Naive B cell (primary cell): Measurements from ENCODE around the gene IL1RAPL1. TPM values are rescaled to one million over a fixed set of nuclear protein-coding genes. Genes with fewer than 3 reads are reported as not detected.

Experiments used
- ATAC-seq, 2 donors: fragments of 150-1000 bp; cut with Tn5 transposase; 2 replicates each; pipeline ENCODE4 v1.10.0; 2021; ENCODE audit warnings: low read depth in 2 of 2, mild to moderate bottlenecking in 2 of 2, moderate library complexity in 2 of 2
- DNase-seq: peaks from one replicate; pipeline ENCODE4 v3.0.0; 2022
- H3K27ac Mint-ChIP-seq, 6 donors: one replicate each; pipeline ENCODE4 v1.8.0; 2020 to 2022; ENCODE audit warnings: mild to moderate bottlenecking in 6 of 6, mixed read lengths in 6 of 6, moderate library complexity in 5 of 6, inconsistent platforms in 2 of 6
- H3K27me3 Mint-ChIP-seq, 3 donors: one replicate each; pipeline ENCODE4 v1.8.0; 2021 to 2022; ENCODE audit warnings: mixed read lengths in 3 of 3, mild to moderate bottlenecking in 1 of 3
- H3K36me3 Mint-ChIP-seq, 2 donors: one replicate each; pipeline ENCODE4 v1.8.0; 2020 to 2022; ENCODE audit warnings: mixed read lengths in 2 of 2, inconsistent platforms in 1 of 2, mild to moderate bottlenecking in 1 of 2
- H3K4me1 Mint-ChIP-seq, 3 donors: one replicate each; pipeline ENCODE4 v1.8.0; 2020 to 2022; ENCODE audit warnings: mixed read lengths in 3 of 3, inconsistent platforms in 1 of 3, mild to moderate bottlenecking in 1 of 3, moderate library complexity in 1 of 3
- H3K4me3 Mint-ChIP-seq, 8 donors: one replicate each; pipeline ENCODE4 v1.8.0; 2020 to 2022; ENCODE audit warnings: mild to moderate bottlenecking in 8 of 8, mixed read lengths in 8 of 8, moderate library complexity in 8 of 8, inconsistent platforms in 2 of 8
- H3K9me3 Mint-ChIP-seq, 7 donors: one replicate each; pipeline ENCODE4 v1.8.0; 2020 to 2022; ENCODE audit warnings: mixed read lengths in 7 of 7, mild to moderate bottlenecking in 5 of 7, inconsistent platforms in 2 of 7, moderate library complexity in 1 of 7
- polyA plus RNA-seq, 6 donors: library from polyadenylated mRNA; unstranded; fragments of 300-500 nt; fragmentation: Illumina TruSeq; gene quantifications; one replicate each; pipeline ENCODE4 v1.2.3, GENCODE V29; 2021; ENCODE audit warnings: low read depth in 6 of 6

The IL1RAPL1 gene
- polyA plus RNA-seq, 6 donors from 2014 or later: not detected

DNA sequence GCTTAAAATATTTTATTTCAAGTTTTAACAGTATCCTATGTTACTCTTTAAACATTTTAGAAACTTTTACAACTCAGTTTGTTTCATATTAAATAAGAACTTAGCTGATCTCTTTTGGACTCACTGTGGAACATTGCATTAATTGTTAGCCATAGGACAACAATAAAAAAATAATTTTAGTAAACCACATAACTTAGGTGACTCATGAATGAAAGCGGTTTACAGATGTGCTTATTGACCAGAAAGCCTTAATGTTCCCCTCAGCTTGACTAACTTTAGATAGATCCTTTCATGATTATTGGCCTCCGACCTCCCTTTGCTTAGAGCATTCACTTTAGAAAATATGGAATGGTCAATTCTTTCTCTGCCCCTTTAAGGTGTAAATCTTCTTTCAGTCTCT lies 844.6 kb downstream of the IL1RAPL1 start:
- no peak for DNase-seq
- ATAC-seq: no peak
- Mint-ChIP-seq H3K4me3 (no peak overlapping the region), H3K27me3 (no peaks in the 10 kb centered on the region), H3K9me3 (peaks cover 0 to 9% (median 5%) of the 10 kb centered on the region in 7 donors), H3K36me3 (no peaks in the 10 kb centered on the region), H3K4me1 (no peaks in the 10 kb centered on the region), H3K27ac (no peak overlapping the region)

DNA sequence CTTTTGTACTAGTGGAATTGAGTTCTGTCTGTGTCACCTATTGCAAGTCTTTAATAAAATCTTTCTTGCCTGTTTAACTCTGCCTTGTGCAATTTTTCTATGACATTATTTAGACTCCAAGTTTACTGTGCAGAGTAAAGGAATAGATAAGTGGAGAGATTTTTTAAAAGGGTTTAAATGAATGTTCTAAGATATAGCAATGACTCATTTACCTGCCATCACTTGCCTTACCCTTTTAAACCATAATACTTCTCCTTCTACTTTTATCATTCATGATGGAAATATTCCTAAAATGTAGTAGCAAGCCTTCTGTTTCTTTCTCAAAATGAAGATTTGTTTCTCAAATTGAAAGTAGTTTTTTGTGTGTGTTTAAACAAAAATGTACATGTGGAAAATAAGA lies 845.3 kb downstream of the IL1RAPL1 start:
- Mint-ChIP-seq H3K27me3 (no peaks in the 10 kb centered on the region), H3K4me1 (no peaks in the 10 kb centered on the region), H3K27ac (no peak overlapping the region), H3K36me3 (no peaks in the 10 kb centered on the region), H3K4me3 (no peak overlapping the region), H3K9me3 (peaks cover 0 to 7% (median 4%) of the 10 kb centered on the region in 7 donors)
- DNase-seq: no peak
- no peak for ATAC-seq

DNA sequence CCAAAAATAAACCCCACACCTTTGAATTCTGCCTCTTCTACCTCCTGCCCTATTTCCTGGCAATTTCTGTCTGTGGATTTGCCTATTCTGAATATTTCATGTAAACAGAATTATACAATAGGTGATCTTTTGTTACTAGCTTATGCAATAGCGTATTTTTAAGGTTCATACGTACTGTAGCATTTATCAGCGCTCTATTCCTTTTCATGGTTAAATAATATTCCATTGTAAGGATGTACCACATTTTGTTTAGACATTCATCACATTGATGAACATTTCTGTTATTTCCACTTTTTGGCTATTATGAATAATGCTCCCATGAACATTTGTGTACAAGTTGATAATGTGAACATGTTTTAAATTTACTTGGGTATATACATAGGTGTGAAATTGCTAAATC lies 847.7 kb downstream of the IL1RAPL1 start:
- no peak overlapping the region for H3K27ac Mint-ChIP-seq
- H3K27me3 Mint-ChIP-seq: no peaks in the 10 kb centered on the region
- H3K4me1 Mint-ChIP-seq: no peaks in the 10 kb centered on the region
- H3K36me3 Mint-ChIP-seq: no peaks in the 10 kb centered on the region
- no peak overlapping the region for H3K4me3 Mint-ChIP-seq
- H3K9me3 Mint-ChIP-seq: peaks cover 0 to 7% (median 3%) of the 10 kb centered on the region in 7 donors
- DNase-seq: no peak
- no peak for ATAC-seq

DNA sequence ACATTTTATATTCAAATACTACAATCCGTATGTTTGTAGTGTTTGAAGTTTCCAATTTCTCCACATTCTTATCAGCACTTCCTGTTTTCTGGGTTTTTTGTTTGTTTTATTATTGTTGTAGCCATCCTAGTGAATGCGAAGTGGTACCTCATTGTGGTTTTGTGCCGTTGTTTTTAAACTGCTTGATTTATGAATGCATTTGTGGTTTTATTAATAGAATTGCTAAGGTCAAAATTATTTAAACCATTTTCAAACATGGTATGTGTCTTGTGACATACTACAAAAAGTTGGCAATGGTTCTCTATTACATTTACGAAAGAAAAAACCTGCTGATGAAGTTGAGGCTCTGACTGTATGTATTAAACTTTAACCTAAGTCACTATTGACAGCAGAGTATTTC lies 848.1 kb downstream of the IL1RAPL1 start:
- ATAC-seq: no peak
- H3K4me3 Mint-ChIP-seq: no peak overlapping the region
- H3K36me3 Mint-ChIP-seq: no peaks in the 10 kb centered on the region
- no peaks in the 10 kb centered on the region for H3K4me1 Mint-ChIP-seq
- H3K27ac Mint-ChIP-seq: no peak overlapping the region
- no peak for DNase-seq
- H3K27me3 Mint-ChIP-seq: no peaks in the 10 kb centered on the region
- peaks cover 0 to 7% (median 3%) of the 10 kb centered on the region in 7 donors for H3K9me3 Mint-ChIP-seq

DNA sequence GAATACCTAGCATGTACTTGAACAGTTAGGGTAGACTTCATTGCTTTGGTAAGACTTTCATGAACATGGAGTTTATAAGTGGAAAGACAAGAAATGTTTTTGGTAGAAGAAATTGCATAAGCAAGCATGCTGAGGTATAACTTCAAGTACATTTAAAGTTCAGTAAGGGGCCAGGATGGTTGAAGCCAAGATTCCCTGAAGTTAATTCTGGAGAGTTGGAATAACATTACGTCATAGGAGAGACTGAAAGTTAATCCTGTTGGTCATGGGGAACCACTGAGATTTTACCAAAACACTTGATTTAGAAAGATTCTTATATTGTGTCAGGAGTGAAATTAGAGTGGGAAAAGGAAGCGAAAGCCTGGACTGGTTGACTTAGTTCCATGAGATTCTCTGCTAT lies 860.6 kb downstream of the IL1RAPL1 start:
- DNase-seq (no peak), ATAC-seq (no peak)
- Mint-ChIP-seq H3K9me3 (peaks cover 0 to 2% (median 0%) of the 10 kb centered on the region in 7 donors), H3K27ac (no peak overlapping the region), H3K4me3 (no peak overlapping the region), H3K4me1 (peaks cover 0 to 5% (median 3%) of the 10 kb centered on the region in 3 donors), H3K36me3 (no peaks in the 10 kb centered on the region), H3K27me3 (no peaks in the 10 kb centered on the region)

DNA sequence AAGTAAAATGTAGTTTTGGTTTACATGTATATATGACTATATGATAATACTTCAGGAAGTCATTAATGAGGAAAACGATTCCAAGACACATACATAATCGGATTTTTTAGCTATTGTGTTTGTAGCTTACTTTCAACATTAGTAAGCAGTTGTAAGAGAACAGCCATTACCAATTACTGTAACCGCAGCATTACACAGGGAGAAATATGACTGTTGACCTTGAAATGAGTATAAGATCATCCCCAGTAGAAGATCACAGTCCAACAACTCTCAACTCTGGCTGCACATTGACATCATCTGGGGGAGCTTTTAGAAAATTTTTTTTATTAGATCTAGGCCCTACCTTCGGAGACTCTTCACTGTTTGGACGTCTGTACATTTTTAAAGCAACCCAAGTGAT lies 866.1 kb downstream of the IL1RAPL1 start:
- no peak overlapping the region for H3K4me3 Mint-ChIP-seq
- no peak overlapping the region for H3K27ac Mint-ChIP-seq
- H3K27me3 Mint-ChIP-seq: no peaks in the 10 kb centered on the region
- ATAC-seq (no peak), DNase-seq (no peak)
- peaks cover 0 to 2% (median 0%) of the 10 kb centered on the region in 7 donors for H3K9me3 Mint-ChIP-seq
- no peaks in the 10 kb centered on the region for H3K36me3 Mint-ChIP-seq
- peaks cover 0 to 5% (median 3%) of the 10 kb centered on the region in 3 donors for H3K4me1 Mint-ChIP-seq

DNA sequence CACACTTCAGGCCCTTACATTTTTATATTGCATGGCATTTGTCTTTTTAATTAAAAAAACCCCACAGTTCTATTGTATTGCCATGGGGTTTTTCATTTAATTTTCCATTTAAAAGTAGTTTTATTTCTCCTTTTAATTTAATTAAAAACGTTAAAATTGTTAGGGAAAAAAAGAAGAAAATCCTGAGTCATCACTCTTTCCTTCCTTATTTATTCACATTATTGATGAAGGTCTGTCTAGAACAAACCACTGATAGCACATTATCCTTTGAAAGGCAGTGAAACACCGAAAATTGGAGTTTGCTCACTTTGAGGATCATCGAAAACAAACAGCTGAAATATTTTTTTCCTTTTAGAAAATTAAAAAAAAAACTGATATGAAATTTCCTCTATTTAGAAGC lies 868.5 kb downstream of the IL1RAPL1 start:
- Mint-ChIP-seq H3K27ac (no peak overlapping the region), H3K9me3 (peaks cover 0 to 2% (median 0%) of the 10 kb centered on the region in 7 donors), H3K27me3 (no peaks in the 10 kb centered on the region), H3K36me3 (no peaks in the 10 kb centered on the region), H3K4me1 (no peaks in the 10 kb centered on the region), H3K4me3 (no peak overlapping the region)
- no peak for ATAC-seq
- DNase-seq: no peak

DNA sequence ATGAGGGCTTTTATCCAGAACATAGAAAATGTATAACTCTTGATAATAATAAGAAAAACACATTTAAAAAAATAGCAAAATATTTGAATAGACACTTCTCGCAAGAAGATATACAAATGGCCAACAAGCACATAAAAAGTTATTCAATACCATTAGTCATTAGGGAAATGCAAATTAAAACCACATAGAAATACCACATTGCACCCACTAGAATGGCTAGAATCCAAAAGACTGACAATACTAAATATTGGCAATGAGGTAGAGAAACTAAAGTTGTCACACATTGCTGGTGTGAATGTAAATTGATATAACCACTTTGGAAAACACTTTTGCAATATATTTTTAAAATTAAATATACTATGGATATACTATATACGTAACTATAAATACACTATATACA lies 873.8 kb downstream of the IL1RAPL1 start:
- Mint-ChIP-seq H3K36me3 (no peaks in the 10 kb centered on the region), H3K4me1 (no peaks in the 10 kb centered on the region), H3K4me3 (no peak overlapping the region), H3K27me3 (no peaks in the 10 kb centered on the region), H3K9me3 (peaks cover 0 to 7% (median 4%) of the 10 kb centered on the region in 7 donors), H3K27ac (no peak overlapping the region)
- no peak for DNase-seq
- ATAC-seq: no peak

DNA sequence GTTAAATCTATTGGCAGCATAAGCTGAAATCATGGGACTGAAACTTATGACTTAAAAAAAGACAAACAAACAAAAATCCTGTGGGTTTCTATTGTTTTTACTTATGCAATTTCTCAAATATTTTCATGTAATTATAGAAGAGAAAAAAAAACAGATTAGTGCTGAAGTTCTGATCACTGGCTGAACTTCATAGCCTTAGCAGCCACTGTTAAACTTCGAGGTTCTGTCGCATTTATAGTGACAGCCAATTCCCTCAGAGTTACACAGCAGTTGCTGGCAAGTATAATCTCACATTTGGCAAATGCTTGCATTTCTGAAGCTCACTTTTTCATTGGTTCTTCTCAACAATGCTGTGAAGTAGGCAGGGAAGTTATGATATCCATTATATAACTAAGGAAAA lies 879.2 kb downstream of the IL1RAPL1 start:
- Mint-ChIP-seq H3K4me3 (no peak overlapping the region), H3K4me1 (no peaks in the 10 kb centered on the region), H3K36me3 (no peaks in the 10 kb centered on the region), H3K9me3 (peaks cover 0 to 8% (median 4%) of the 10 kb centered on the region in 7 donors), H3K27me3 (no peaks in the 10 kb centered on the region), H3K27ac (no peak overlapping the region)
- no peak for DNase-seq
- no peak for ATAC-seq

DNA sequence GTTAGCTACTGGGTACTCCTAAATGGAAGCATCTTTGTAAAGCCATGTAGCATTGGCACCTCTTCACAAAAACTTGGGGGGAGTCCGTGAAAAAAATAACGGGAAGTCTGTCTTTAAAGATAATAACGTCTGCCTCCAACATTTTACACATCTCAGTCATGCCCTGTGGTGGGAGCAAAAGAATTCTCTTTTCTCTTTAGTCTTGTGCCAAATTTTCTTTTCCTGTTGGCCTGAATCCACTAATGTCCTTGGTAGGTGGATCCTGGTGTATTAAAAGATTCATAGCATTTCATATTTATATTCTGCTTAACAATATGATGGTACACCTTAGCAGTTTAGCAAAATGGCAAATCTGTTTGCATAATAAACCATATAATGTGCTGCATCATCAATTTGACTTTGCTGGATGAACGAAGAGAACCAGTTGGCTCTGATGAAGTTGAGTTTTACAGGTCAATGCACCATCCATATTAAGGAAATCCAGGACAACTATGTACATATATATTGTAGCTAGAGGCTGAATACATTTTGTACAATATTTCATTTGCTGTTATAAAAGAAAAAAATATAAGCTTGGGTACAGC lies 881.8 kb downstream of the IL1RAPL1 start:
- Mint-ChIP-seq H3K27ac (no peak overlapping the region), H3K27me3 (no peaks in the 10 kb centered on the region), H3K36me3 (no peaks in the 10 kb centered on the region), H3K4me3 (no peak overlapping the region), H3K9me3 (peaks cover 0 to 6% (median 2%) of the 10 kb centered on the region in 7 donors), H3K4me1 (no peaks in the 10 kb centered on the region)
- DNase-seq (no peak), ATAC-seq (no peak)

DNA sequence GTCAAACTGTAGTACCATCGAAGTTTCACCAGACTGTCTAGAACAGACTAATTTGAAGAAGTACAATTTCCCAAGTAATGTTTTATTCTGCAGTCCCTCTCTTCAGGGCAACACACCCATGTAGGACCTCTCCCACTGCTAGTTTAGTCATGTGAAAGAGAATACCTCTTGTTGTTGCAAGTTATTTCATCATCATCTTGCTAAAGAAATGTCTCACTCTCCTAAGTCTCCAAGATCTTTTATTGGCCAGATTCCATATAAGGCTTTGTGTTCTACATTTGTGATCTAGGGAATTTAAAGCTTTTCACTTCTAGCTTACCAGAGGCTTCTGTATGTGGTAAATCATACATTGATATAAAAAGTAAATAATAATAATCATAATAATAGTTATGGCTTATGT lies 882.8 kb downstream of the IL1RAPL1 start:
- Mint-ChIP-seq H3K27ac (no peak overlapping the region), H3K4me3 (no peak overlapping the region), H3K27me3 (no peaks in the 10 kb centered on the region), H3K4me1 (no peaks in the 10 kb centered on the region), H3K36me3 (no peaks in the 10 kb centered on the region), H3K9me3 (peaks cover 0 to 5% (median 0%) of the 10 kb centered on the region in 7 donors)
- ATAC-seq (no peak), DNase-seq (no peak)

DNA sequence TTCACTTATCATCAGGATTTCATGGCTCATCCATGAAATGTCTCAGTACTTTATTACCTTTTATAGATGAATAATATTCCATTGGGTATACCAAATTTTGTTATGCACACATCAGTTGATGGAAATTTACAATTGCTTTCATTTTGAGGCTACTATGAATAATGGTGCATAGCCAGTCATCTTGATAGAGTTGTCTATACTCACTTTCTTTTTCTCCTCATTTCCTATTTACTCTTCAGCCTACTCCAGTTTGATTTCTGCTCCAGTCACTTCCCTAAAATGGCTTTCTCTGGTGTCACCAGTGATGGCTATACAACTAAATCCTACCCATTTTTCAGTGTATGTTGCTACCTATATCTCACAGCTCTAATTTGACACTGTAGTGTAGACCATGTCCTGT lies 884.6 kb downstream of the IL1RAPL1 start:
- DNase-seq (no peak), ATAC-seq (no peak)
- Mint-ChIP-seq H3K27me3 (no peaks in the 10 kb centered on the region), H3K27ac (no peak overlapping the region), H3K9me3 (peaks cover 0 to 5% (median 0%) of the 10 kb centered on the region in 7 donors), H3K4me3 (no peak overlapping the region), H3K4me1 (no peaks in the 10 kb centered on the region), H3K36me3 (no peaks in the 10 kb centered on the region)

DNA sequence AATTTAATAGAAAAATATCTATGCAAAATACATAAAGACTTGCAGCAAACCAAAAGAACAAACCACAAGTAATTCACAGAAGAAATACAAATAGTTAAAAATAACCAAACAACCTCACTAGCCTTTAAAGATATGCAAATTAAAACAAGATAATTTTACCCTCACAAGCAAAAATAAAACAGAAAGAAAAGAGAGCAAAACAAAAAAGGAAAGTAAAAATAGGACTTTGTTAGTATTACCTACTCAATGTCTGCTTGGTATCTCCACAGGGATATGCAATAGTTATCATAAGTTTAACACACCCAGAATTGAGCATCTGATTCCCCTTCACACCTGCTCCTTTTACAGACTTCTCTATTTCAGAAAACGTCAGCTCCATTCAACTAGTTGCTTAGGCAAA lies 890.6 kb downstream of the IL1RAPL1 start:
- no peaks in the 10 kb centered on the region for H3K36me3 Mint-ChIP-seq
- peak overlapping the region in 1 of 6 donors; percentile 71 for H3K27ac Mint-ChIP-seq
- H3K9me3 Mint-ChIP-seq: peaks cover 0 to 5% (median 0%) of the 10 kb centered on the region in 7 donors
- DNase-seq (no peak), ATAC-seq (no peak)
- peaks cover 5 to 11% (median 6%) of the 10 kb centered on the region in 3 donors for H3K4me1 Mint-ChIP-seq
- H3K4me3 Mint-ChIP-seq: peak overlapping the region in 1 of 8 donors; percentile 6
- no peaks in the 10 kb centered on the region for H3K27me3 Mint-ChIP-seq

DNA sequence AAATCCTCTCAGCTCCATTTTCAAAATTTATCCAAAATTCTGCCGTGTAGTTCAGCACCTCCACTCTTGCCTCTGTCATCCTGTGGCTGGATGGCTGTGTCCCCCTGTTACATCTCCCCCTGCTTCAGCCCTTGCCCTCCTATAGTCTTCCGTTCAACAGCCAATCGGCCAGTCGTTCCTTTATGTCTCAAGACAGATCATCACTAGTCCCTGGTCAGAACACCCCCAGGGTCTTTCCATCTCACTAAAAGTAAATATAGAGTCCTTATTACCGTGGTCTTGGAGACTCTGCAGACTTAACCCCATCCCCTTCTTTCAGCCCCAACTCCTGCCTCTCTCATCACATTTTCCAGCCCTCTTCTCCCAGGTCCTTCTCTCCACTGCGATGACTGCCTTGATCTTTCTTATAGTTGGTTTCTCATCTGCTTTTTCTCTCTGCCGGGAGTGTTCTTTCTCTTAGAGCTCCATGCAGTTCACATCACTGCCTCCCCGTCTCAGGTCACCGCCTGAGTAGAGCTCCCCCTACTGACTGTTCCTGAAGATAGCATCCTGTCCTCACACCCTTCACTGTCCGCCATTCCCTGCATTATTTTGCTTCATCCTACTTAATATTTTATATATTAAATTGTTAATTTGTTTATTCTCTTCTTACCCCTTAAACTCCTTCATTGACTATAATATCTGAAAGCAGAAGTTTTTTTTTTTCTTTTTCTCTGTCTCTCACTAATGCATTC lies 891.3 kb downstream of the IL1RAPL1 start:
- Mint-ChIP-seq H3K4me1 (peaks cover 5 to 11% (median 6%) of the 10 kb centered on the region in 3 donors), H3K9me3 (peaks cover 0 to 5% (median 0%) of the 10 kb centered on the region in 7 donors), H3K36me3 (no peaks in the 10 kb centered on the region), H3K27ac (peak overlapping the region in 1 of 6 donors; percentile 19), H3K4me3 (peak overlapping the region in 4 of 8 donors; percentile 41 to 80 (median 62)), H3K27me3 (no peaks in the 10 kb centered on the region)
- no peak for DNase-seq
- ATAC-seq: no peak
